Subcutaneous abdominal adipose tissue (tissue), 5 donors: ENCODE results near the gene RIMKLB.
"Not testable (repeated sequence)": the region's sequence is repeated elsewhere in the genome, so short reads cannot be mapped to it uniquely, and the experiment has no call there.

Experiments
- H3K27ac ChIP-seq: one replicate; pipeline ENCODE4 v1.7.0; 2013; ENCODE audit warnings: low read depth, mild to moderate bottlenecking, inconsistent platforms, low read length, moderate library complexity
- H3K27me3 ChIP-seq, 5 donors: one replicate each; pipeline ENCODE4 v1.7.0; 2013; ENCODE audit warnings: low read length in 5 of 5, inconsistent platforms in 1 of 5; ENCODE audit not compliant: control insufficient read depth in 5 of 5, insufficient read depth in 4 of 5
- H3K36me3 ChIP-seq, 5 donors: one replicate each; pipeline ENCODE4 v1.7.0; 2013; ENCODE audit warnings: low read length in 5 of 5; ENCODE audit not compliant: control insufficient read depth in 5 of 5, insufficient read depth in 5 of 5
- H3K4me1 ChIP-seq, 5 donors: one replicate each; pipeline ENCODE4 v1.7.0; 2013; ENCODE audit warnings: low read length in 5 of 5, mild to moderate bottlenecking in 3 of 5, moderate library complexity in 1 of 5; ENCODE audit not compliant: control insufficient read depth in 5 of 5, insufficient read depth in 5 of 5
- H3K4me3 ChIP-seq, 5 donors: one replicate each; pipeline ENCODE4 v1.7.0; 2013; ENCODE audit warnings: low read length in 5 of 5, low read depth in 1 of 5
- H3K9ac ChIP-seq, 5 donors: one replicate each; pipeline ENCODE4 v1.7.0; 2013; ENCODE audit warnings: low read length in 5 of 5, mild to moderate bottlenecking in 4 of 5, moderate library complexity in 3 of 5
- H3K9me3 ChIP-seq, 5 donors: one replicate each; pipeline ENCODE4 v1.7.0; 2013; ENCODE audit warnings: low read length in 5 of 5; ENCODE audit not compliant: control insufficient read depth in 5 of 5
- donor health status: healthy.
- donor health status: healthy.
- donor health status: healthy.
- donor health status: healthy.
- donor health status: healthy.

Gene RIMKLB

DNA sequence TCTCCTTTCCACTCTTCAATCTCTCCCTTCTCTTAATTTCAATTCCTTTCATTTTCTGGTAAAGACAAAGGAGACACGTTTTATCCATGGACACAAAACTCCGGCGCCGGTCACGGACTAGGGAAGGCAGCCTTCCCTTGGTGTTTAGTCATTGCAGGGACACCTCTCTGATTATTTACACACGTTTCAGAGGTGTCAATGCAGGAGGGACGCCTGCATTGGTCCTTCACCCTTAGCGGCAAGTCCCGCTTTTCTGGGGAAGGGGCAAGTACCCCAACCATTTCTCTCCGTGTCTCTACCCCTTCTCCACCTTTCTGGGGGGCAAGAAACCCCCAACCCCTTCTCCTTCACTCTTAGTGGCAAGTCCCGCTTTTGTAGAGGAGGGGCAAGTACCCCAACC, 107.7 kb downstream of the RIMKLB start:
- H3K27me3 ChIP-seq, H3K9ac ChIP-seq, H3K4me3 ChIP-seq, H3K9me3 ChIP-seq, H3K4me1 ChIP-seq, H3K27ac ChIP-seq, H3K36me3 ChIP-seq: not testable (repeated sequence)

DNA sequence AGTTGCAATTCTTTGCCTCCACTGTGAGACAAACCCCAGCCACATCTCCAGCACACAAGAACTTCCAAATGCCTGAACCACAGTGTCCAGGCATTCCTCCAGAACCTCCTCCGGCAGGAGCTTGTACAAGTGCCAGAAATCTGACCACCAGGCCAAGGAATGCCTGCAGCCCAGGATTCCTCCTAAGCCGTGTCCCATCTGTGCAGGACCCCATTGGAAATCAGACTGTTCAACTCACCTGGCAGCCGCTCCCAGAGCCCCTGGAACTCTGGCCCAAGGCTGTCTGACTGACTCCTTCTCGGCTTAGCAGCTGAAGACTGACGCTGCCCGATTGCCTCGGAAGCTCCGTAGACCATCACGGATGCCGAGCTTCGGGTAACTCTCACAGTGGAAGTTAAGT, 109.3 kb downstream of the RIMKLB start:
- H3K9me3 ChIP-seq, H3K9ac ChIP-seq, H3K27ac ChIP-seq, H3K36me3 ChIP-seq, H3K4me3 ChIP-seq, H3K27me3 ChIP-seq, H3K4me1 ChIP-seq: not testable (repeated sequence)

DNA sequence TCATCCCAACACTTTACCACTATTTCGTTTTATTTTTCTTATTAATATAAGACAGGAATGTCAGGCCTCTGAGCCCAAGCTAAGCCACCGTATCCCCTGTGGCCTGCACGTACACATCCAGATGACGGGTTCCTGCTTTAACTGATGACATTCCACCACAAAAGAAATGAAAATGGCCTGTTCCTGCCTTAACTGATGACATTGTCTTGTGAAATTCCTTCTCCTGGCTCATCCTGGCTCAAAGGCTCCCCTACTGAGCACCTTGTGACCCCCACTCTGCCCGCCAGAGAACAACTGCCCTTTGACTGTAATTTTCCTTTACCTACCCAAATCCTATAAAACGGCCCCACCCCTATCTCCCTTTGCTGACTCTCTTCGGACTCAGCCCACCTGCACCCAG, 112.3 kb downstream of the RIMKLB start:
- not testable (repeated sequence) for H3K4me3 ChIP-seq, H3K4me1 ChIP-seq, H3K27ac ChIP-seq, H3K27me3 ChIP-seq, H3K9ac ChIP-seq, H3K9me3 ChIP-seq, H3K36me3 ChIP-seq

DNA sequence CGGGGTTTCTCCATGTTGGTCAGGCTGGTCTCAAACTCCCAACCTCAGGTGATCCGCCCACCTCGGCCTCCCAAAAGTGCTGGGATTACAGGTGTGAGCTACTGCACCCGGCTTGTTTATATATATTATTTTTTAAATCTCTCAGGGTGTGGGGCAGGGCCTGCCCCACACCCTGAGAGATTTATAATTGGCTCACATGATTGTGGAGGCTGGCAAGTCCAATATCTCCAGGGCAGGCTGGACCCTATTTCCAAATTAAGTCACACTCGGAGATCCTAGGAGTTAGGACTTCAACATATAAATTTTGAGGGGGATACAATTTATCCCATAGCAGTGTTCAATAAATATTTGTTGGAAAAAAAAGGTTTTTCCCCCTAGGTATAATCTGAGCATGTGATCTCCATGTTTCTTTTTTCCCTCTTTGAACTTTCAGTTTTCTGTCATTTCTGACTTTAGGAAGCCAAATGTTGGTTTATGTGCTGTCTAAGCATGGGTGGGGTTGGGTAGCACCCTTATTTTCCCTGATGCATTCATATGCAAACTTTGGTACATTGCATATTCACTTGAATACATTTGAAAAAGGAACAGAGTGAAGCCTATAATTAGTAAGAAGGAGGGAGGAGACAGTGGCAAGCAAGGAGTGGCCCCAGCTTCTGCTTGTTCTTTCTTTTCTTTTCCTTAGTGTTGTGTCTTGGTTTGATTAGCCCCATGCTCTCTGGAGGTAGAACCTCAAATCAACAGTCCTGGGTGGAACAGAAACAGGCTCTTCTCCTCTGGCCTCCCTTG, 116.0 kb downstream of the RIMKLB start:
- Histone ChIP-seq H3K36me3 (no peaks in the 10 kb centered on the region), H3K4me1 (no peaks in the 10 kb centered on the region), H3K27ac (no peak overlapping the region), H3K9ac (no peak overlapping the region), H3K4me3 (no peak overlapping the region), H3K9me3 (no peaks in the 10 kb centered on the region), H3K27me3 (no peaks in the 10 kb centered on the region)

DNA sequence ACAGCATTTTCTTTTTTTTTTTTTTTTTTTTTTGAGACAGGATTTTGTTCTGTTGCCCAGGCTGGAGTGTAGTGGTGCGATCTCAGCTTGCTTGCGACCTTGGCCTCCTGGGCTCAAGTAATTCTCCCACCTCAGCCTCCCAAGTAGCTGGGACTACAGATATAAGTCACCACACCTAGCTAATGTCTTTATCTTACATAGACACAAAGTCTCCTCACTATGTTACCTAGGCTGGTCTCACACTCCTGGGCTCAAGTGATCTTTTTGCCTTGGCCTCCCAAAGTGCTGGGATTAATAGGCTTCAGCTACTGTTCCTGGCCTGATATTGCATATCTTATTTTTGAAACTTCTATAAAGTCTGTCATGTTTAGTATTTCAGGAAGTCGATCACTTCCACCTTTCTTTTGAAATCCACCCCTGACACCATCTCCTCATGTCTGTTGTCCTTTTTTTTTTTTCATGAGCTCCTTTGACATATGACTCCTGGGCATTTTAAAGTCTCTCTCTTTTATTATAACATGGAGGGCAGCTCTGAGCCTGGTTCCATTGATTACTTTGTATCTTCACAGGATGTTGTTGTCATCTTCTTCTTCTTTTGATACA, 118.8 kb downstream of the RIMKLB start:
- H3K9me3 ChIP-seq, result no peaks in the 10 kb centered on the region
- no peaks in the 10 kb centered on the region for H3K36me3 ChIP-seq
- no peaks in the 10 kb centered on the region for H3K27me3 ChIP-seq
- H3K9ac ChIP-seq, result no peak overlapping the region
- no peaks in the 10 kb centered on the region for H3K4me1 ChIP-seq
- no peak overlapping the region for H3K27ac ChIP-seq
- no peak overlapping the region for H3K4me3 ChIP-seq

DNA sequence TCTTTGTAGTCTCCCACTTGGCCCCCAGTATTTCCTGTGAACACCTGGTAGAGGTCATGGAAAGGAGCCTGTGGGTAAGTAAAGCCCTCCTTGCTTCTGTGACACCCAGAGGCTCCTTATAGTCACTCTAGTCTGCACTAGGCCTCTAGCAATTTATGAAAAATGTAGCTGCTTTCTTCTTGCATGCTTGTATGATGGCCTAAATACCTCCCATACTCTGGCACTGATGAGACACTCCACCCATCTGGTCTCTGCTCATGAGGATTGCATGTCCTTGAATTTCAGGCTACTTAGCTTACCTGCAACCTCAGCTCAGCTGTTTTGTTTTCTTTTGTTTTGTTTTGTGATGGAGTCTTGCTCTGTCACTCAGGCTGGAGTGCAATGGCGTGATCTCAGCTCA, 120.1 kb downstream of the RIMKLB start:
- no peaks in the 10 kb centered on the region for H3K27me3 ChIP-seq
- H3K36me3 ChIP-seq, result no peaks in the 10 kb centered on the region
- H3K4me3 ChIP-seq, result no peak overlapping the region
- no peak overlapping the region for H3K9ac ChIP-seq
- H3K4me1 ChIP-seq, result no peaks in the 10 kb centered on the region
- no peak overlapping the region for H3K27ac ChIP-seq
- no peaks in the 10 kb centered on the region for H3K9me3 ChIP-seq

DNA sequence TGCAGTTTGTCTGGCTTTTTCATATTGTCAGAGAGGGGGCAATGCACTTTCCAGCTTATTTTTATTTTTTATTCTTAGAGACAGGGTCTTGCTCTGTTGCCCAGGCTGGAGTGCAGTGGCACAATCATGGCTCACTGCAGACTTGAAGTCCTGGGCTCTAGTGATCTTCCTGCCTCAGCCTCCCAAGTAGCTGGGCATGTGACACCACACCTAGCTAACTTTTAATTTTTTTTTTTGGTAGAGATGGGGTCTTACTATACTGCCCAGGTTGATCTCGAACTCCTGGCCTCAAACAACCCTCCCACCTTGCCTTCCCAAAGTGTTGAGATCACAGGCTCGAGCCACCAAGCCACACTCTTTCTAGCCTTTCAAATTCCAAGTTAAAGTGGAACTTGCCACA, 120.7 kb downstream of the RIMKLB start:
- Histone ChIP-seq H3K27me3 (no peaks in the 10 kb centered on the region), H3K4me1 (peaks cover 0 to 1% (median 0%) of the 10 kb centered on the region in 5 donors), H3K9me3 (no peaks in the 10 kb centered on the region), H3K9ac (no peak overlapping the region), H3K4me3 (no peak overlapping the region), H3K36me3 (no peaks in the 10 kb centered on the region), H3K27ac (no peak overlapping the region)

DNA sequence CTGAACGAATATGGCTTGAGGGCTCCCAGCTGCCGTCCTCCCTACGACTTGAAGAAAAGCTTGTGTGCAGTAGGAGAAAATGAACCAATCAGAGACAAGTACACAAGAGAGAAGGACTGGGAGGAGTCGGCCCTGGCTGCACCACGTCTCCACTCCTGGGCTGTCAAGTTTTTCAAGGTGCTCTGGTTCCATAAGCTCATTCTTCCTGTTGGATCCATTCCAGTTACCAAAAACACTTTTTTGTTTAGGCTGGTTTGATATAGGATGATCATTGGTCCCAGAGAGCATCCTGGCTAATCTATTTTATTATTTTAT, 121.8 kb downstream of the RIMKLB start:
- Histone ChIP-seq H3K27ac (no peak overlapping the region), H3K27me3 (no peaks in the 10 kb centered on the region), H3K36me3 (no peaks in the 10 kb centered on the region), H3K4me3 (no peak overlapping the region), H3K9me3 (no peaks in the 10 kb centered on the region), H3K9ac (no peak overlapping the region), H3K4me1 (peaks cover 0 to 7% (median 5%) of the 10 kb centered on the region in 5 donors)

DNA sequence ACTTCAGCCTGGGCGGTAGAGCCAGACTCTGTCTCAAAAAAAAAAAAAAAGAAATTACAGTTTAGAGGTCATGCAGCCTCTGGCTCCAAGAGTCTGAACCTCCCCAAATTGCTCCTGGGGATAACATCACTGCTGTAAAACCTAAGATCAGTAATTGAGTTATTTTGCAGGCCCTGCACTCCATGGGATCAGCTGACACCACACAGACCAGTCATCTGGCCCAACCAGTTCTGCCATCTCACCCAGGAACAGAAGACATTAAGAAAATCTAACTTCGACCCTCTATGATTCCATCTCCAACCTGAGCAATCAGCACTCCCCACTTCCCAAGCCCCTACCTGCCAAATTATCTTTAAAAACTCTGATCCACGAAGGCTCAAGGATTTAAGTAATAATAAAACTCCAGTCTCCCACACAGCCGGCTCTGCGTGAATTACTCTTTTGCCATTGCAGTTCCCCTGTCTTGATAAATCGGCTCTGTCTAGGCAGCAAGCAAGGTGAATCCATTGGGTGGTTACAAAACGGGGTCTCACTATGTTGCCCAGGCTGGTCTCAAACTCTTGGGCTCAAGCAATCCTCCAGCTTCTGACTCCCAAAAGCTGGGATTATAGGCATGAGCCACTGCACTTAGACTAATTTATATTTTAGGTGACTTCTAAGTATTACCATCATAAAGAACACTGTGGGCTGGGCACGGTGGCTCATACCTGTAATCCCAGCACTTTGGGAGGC, 123.1 kb downstream of the RIMKLB start:
- H3K9me3 ChIP-seq, H3K27ac ChIP-seq, H3K27me3 ChIP-seq, H3K4me1 ChIP-seq, H3K36me3 ChIP-seq, H3K9ac ChIP-seq, H3K4me3 ChIP-seq: not testable (repeated sequence)

DNA sequence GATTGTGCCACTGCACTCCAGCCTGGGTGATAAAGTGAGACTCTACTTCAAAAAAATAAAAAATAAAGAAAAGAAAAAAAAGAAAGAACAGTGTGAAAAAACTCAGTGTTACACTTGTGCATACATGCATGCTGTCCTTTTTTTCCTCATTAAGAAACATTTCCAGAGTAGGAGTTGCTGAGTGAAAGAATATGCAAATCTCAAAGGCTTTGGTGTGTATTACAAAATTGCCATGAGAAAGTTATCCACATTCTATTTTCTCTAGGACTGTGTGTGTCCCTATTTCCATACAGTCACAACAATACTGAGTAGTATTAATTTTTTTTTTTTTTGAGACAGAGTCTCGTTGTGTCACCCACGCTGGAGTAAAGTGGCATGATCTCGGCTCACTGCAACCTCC, 123.8 kb downstream of the RIMKLB start:
- peaks cover 0 to 7% (median 5%) of the 10 kb centered on the region in 5 donors for H3K4me1 ChIP-seq

More for the DNA sequence above, 123.8 kb downstream of the RIMKLB start:
- Histone ChIP-seq H3K27ac (no peak overlapping the region), H3K36me3 (no peaks in the 10 kb centered on the region), H3K27me3 (no peaks in the 10 kb centered on the region), H3K9ac (no peak overlapping the region), H3K4me3 (no peak overlapping the region), H3K9me3 (peaks cover 0 to 5% (median 0%) of the 10 kb centered on the region in 5 donors)
